Neuron (in vitro differentiated cells): ENCODE data around the gene REG4.
A peak's percentile ranks its signal among the peaks of the same experiment; 100 is the strongest.
"Not testable (repeated sequence)": the region's sequence is repeated elsewhere in the genome, so short reads cannot be mapped to it uniquely, and the experiment has no call there.

Source experiments
- H2AFZ ChIP-seq: one replicate; pipeline ENCODE4 v1.6.1; 2013; ENCODE audit warnings: low read depth, mild to moderate bottlenecking, inconsistent platforms, low read length, moderate library complexity
- H3K27me3 ChIP-seq: one replicate; pipeline ENCODE4 v1.6.1; 2013; ENCODE audit warnings: low read length; ENCODE audit not compliant: insufficient read depth
- H3K36me3 ChIP-seq: one replicate; pipeline ENCODE4 v1.6.1; 2013; ENCODE audit warnings: low read length; ENCODE audit not compliant: insufficient read depth
- H3K4me1 ChIP-seq: one replicate; pipeline ENCODE4 v1.6.1; 2013; ENCODE audit warnings: low read length; ENCODE audit not compliant: insufficient read depth
- H3K4me3 ChIP-seq: 2 replicates; pipeline ENCODE4 v1.5.1; 2013; ENCODE audit warnings: mild to moderate bottlenecking, low read length, moderate library complexity
- H3K9me3 ChIP-seq: one replicate; pipeline ENCODE4 v1.6.1; 2013; ENCODE audit warnings: low read length

Gene REG4

GRCh38 chr1:119799003-119799402, 12.3 kb downstream of the REG4 start:
- no peak overlapping the region for H2AFZ ChIP-seq

GRCh38 chr1:119797606-119798005, 13.7 kb downstream of the REG4 start:
- H3K36me3 ChIP-seq, result no peaks in the 10 kb centered on the region
- H3K4me3 ChIP-seq, result no peak overlapping the region
- no peaks in the 10 kb centered on the region for H3K4me1 ChIP-seq
- peaks cover 19% of the 10 kb centered on the region for H3K27me3 ChIP-seq
- H3K9me3 ChIP-seq, result no peaks in the 10 kb centered on the region
- H2AFZ ChIP-seq, result no peak overlapping the region

More at GRCh38 chr1:119799003-119799402, 12.3 kb downstream of the REG4 start:
- Histone ChIP-seq H3K9me3 (no peaks in the 10 kb centered on the region), H3K27me3 (peaks cover 23% of the 10 kb centered on the region), H3K4me3 (no peak overlapping the region), H3K4me1 (no peaks in the 10 kb centered on the region), H3K36me3 (no peaks in the 10 kb centered on the region)

- Histone ChIP-seq H3K36me3 (no peaks in the 10 kb centered on the region), H2AFZ (no peak overlapping the region), H3K4me3 (no peak overlapping the region), H3K27me3 (peaks cover 15% of the 10 kb centered on the region), H3K9me3 (no peaks in the 10 kb centered on the region), H3K4me1 (no peaks in the 10 kb centered on the region)
These were observed 14.1 kb downstream of the REG4 start for GRCh38 chr1:119797162-119797561.

- Histone ChIP-seq H3K36me3 (no peaks in the 10 kb centered on the region), H3K9me3 (no peaks in the 10 kb centered on the region), H2AFZ (no peak overlapping the region), H3K4me3 (no peak overlapping the region), H3K27me3 (peaks cover 6% of the 10 kb centered on the region), H3K4me1 (peaks cover 3% of the 10 kb centered on the region)
These were observed 15.7 kb downstream of the REG4 start for GRCh38 chr1:119795261-119796200.

- no peak overlapping the region for H2AFZ ChIP-seq
These were observed 16.4 kb downstream of the REG4 start for GRCh38 chr1:119794876-119795240.

GRCh38 chr1:119794230-119794875, 16.9 kb downstream of the REG4 start:
- H3K4me3 ChIP-seq, result no peak overlapping the region
- no peaks in the 10 kb centered on the region for H3K9me3 ChIP-seq
- H2AFZ ChIP-seq, result no peak overlapping the region
- H3K4me1 ChIP-seq, result peaks cover 3% of the 10 kb centered on the region
- peaks cover 3% of the 10 kb centered on the region for H3K27me3 ChIP-seq
- no peaks in the 10 kb centered on the region for H3K36me3 ChIP-seq

More at GRCh38 chr1:119794876-119795240, 16.4 kb downstream of the REG4 start:
- Histone ChIP-seq H3K36me3 (no peaks in the 10 kb centered on the region), H3K27me3 (peaks cover 3% of the 10 kb centered on the region), H3K4me1 (peaks cover 3% of the 10 kb centered on the region), H3K4me3 (no peak overlapping the region), H3K9me3 (no peaks in the 10 kb centered on the region)

- H2AFZ ChIP-seq, result no peak overlapping the region
- H3K9me3 ChIP-seq, result no peaks in the 10 kb centered on the region
- H3K4me1 ChIP-seq, result peaks cover 3% of the 10 kb centered on the region
- H3K4me3 ChIP-seq, result no peak overlapping the region
- peaks cover 3% of the 10 kb centered on the region for H3K27me3 ChIP-seq
- H3K36me3 ChIP-seq, result no peaks in the 10 kb centered on the region
These were observed 19.9 kb downstream of the REG4 start for GRCh38 chr1:119791377-119791776.

GRCh38 chr1:119790451-119791198, 20.6 kb downstream of the REG4 start:
- Histone ChIP-seq H3K27me3 (peaks cover 3% of the 10 kb centered on the region), H3K4me1 (peaks cover 6% of the 10 kb centered on the region), H3K36me3 (no peaks in the 10 kb centered on the region), H3K9me3 (no peaks in the 10 kb centered on the region), H2AFZ (peak overlapping the region; percentile 45), H3K4me3 (no peak overlapping the region)

- H3K9me3 ChIP-seq, result no peaks in the 10 kb centered on the region
- H3K4me3 ChIP-seq, result no peak overlapping the region
- peaks cover 2% of the 10 kb centered on the region for H3K27me3 ChIP-seq
- no peaks in the 10 kb centered on the region for H3K36me3 ChIP-seq
- H2AFZ ChIP-seq, result no peak overlapping the region
- H3K4me1 ChIP-seq, result peaks cover 6% of the 10 kb centered on the region
These were observed 23.5 kb downstream of the REG4 start for GRCh38 chr1:119787776-119788175.

- H3K36me3 ChIP-seq, H2AFZ ChIP-seq, H3K27me3 ChIP-seq, H3K4me3 ChIP-seq, H3K9me3 ChIP-seq, H3K4me1 ChIP-seq: not testable (repeated sequence)
These were observed 24.7 kb downstream of the REG4 start for GRCh38 chr1:119786473-119787050.

GRCh38 chr1:119786046-119786445, 25.2 kb downstream of the REG4 start:
- H3K36me3 ChIP-seq, H3K4me1 ChIP-seq, H3K27me3 ChIP-seq, H3K4me3 ChIP-seq, H2AFZ ChIP-seq, H3K9me3 ChIP-seq: not testable (repeated sequence)

- peaks cover 4% of the 10 kb centered on the region for H3K4me1 ChIP-seq
- H3K36me3 ChIP-seq, result no peaks in the 10 kb centered on the region
- H3K27me3 ChIP-seq, result peaks cover 2% of the 10 kb centered on the region
- H2AFZ ChIP-seq, result no peak overlapping the region
- H3K9me3 ChIP-seq, result no peaks in the 10 kb centered on the region
- H3K4me3 ChIP-seq, result no peak overlapping the region
These were observed 27.0 kb downstream of the REG4 start for GRCh38 chr1:119784191-119784781.
